HCT116 (cell line): ENCODE results near the gene PI16.

Experiments
- ATF3 ChIP-seq: IDR thresholded peaks from 2 replicates; pipeline ENCODE4 v1.6.1; 2012
- CTCF ChIP-seq, 3 experiments: fragments of 200-600 bp in 1 of 3; sonication (generic) in 1 of 3; IDR thresholded peaks in 2 of 3; conservative IDR thresholded peaks in 1 of 3; 2 replicates each; pipeline ENCODE4 v1.5.1; 2012 to 2017; ENCODE audit warnings: low read depth in 2 of 3, low read length in 2 of 3, antibody characterized with exemption in 1 of 3, borderline replicate concordance in 1 of 3, control low read depth in 1 of 3, mild to moderate bottlenecking in 1 of 3, mixed read lengths in 1 of 3, mixed run types in 1 of 3, moderate library complexity in 1 of 3; ENCODE audit not compliant: insufficient read depth in 1 of 3
- POLR2A ChIP-seq: IDR thresholded peaks from 2 replicates; pipeline ENCODE4 v1.7.0; 2011; ENCODE audit warnings: borderline replicate concordance; ENCODE audit not compliant: insufficient read depth, insufficient read length; ENCODE audit errors: extremely low read depth
- SRF ChIP-seq: IDR thresholded peaks from 2 replicates; pipeline ENCODE4 v1.6.1; 2012; ENCODE audit warnings: low read depth
- YY1 ChIP-seq: IDR thresholded peaks from 2 replicates; pipeline ENCODE4 v1.6.1; 2011; ENCODE audit warnings: low read length, low read depth, moderate library complexity, mild to moderate bottlenecking; ENCODE audit not compliant: insufficient replicate concordance; ENCODE audit errors: extremely low read depth

- TF ChIP-seq ATF3 (no peak), YY1 (no peak), CTCF (IDR thresholded peaks at IDR 0.05 in 2 of 3, conservative IDR thresholded peaks at IDR 0.05 in 1 of 3; ENCODE audit: borderline replicate concordance in 1 of 3, insufficient read depth in 1 of 3, low read depth in 2 of 3, low read length in 2 of 3) (no peak), POLR2A (no peak), SRF (no peak)
Observed at GRCh38 chr6:36924131-36924530, 30.4 kb upstream of the PI16 start.
